HG03135 (cell line): Measurements from ENCODE around the gene SCNN1G.
A peak's percentile ranks its signal among the peaks of the same experiment; 100 is the strongest.
"Not testable (repeated sequence)": the region's sequence is repeated elsewhere in the genome, so short reads cannot be mapped to it uniquely, and the experiment has no call there.

Experiments used
- ATAC-seq: cut with Tn5 transposase; IDR thresholded peaks from one replicate; pipeline ENCODE4 v1.9.1; 2021; ENCODE audit warnings: mild to moderate bottlenecking, moderate library complexity; ENCODE audit not compliant: unreplicated experiment

SCNN1G gene, protein sequence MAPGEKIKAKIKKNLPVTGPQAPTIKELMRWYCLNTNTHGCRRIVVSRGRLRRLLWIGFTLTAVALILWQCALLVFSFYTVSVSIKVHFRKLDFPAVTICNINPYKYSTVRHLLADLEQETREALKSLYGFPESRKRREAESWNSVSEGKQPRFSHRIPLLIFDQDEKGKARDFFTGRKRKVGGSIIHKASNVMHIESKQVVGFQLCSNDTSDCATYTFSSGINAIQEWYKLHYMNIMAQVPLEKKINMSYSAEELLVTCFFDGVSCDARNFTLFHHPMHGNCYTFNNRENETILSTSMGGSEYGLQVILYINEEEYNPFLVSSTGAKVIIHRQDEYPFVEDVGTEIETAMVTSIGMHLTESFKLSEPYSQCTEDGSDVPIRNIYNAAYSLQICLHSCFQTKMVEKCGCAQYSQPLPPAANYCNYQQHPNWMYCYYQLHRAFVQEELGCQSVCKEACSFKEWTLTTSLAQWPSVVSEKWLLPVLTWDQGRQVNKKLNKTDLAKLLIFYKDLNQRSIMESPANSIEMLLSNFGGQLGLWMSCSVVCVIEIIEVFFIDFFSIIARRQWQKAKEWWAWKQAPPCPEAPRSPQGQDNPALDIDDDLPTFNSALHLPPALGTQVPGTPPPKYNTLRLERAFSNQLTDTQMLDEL

DNA sequence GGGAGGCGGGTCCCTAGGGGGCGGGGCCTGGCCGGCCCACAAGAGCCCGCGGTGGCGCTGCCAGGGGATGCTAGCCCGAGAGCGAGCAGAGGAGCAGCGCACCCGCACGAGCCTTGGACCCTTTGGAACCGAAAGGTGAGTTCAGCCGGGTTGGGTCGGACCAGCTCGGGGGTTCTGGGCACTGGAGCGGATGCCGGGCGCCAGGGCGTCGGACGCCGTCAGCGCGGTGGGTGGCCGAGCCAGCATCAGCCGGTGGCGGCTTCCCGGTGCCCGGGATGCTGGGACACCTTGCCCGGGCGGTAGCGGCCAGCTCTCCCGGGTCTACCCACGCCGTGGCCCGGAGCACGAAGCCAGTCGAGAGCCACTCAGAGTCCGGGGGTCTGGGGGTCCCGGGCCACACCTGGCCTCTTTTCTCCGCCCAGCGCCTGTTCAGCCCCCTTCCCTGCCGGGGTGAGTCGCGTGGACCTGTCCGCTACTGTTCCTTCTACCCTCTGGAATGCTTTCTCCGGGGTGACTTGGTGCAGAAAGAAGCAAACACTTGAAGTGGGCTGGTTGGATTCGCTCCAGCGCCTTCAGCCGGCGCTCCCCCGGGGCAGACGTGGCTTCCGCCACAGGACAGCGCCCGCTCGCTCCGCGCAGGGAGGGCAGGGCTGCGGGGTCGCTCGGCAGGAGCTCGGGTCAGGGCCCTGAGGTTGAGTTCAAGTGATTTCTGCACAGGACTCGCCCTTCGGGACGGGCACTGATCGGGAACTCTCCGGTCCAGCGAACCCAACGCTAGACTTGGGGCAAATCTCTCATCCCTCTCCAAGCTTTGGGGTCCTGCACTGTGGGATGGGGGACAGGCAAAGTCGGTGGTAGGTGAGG is at the start of gene SCNN1G:
TSS of gene SCNN1G (plus strand) at position 67 of the 864 bp plus-strand sequence. CDS start 3,527 bp downstream, outside the sequence.
- ATAC-seq, result no peak

DNA sequence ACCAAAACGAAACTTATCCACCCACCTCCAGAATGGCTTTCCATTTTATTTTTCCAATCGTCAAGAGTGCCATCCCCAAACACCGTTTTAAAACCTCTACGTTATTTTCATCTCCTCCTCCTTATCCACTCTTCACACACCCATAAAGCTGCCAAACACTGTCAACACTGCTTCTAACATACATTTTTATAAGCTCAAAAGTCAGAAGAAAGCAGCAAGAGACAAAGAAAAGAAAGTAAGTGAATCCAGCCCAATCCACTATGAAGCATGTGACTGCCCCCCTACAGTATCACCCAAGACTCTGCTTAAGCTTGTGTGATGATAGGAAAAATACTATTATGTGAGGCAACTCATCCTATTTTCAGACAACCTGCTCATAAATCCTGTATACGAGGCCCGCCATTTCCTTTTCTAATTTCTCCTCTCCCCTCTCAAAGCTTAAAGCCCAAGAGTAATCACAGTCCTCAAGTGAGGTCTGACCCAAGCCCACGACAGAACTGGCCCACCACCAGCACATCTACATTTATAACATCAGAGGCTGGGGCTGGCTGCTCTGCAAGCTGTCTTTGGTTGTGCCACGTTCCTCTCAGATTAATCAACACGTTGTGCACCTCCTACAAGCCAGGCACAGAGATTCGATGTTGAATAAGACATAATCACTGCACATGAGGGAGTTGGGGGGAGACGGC is 49.6 kb upstream of the SCNN1G start:
- no peak for ATAC-seq

DNA sequence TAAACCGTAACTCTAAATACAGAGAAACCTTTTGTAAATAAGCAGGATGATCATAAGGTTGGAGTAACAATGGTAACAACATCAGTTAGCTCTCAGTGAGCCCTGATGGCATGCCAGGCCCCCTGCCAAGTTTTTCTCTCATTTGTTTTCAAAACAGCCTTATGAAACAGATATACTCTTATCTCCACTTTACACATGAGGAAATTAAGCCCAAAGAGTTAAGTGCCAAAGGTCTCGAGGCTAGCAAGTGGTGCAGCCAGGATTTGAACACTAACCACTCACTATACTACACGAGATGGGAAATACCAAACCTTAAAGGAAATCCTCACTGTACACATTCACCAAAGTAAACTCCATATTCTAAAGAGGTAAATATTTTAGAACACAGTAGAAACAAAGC is 48.3 kb upstream of the SCNN1G start:
- ATAC-seq, result no peak

DNA sequence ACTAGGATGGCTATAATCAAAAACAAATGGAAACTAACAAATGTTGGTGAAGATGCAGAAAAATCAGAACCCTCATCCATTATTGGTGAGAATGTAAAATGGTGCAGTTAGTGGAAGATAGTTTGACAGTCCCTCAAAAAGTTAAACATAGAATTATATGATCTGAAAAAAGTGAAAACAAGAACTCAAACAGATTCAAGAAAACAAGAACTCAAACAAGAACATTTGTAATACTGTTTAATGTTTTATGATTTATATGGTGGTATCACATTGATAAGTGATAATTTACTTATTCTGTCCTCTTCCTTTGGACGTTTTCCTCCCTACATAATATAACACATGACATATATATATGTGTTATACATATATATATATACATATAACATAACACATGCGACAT is 45.3 kb upstream of the SCNN1G start:
- no peak for ATAC-seq

DNA sequence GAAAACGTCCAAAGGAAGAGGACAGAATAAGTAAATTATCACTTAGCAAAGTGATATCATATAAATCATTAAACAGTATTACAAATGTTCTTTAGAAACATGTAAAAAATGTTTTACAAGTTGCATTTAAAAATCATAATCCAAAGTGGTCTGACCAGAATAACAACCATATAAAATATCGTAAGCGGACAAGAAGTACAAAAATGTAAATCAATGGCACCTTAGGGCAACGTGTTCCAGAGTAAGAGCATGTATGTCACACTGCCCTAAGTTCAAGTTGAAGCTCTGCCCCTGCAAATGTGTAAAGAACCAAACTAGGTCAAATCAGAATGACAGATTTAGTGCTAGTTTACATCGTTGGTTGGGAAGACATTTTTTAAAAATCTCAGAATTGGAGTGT is 44.7 kb upstream of the SCNN1G start:
- ATAC-seq, result no peak

DNA sequence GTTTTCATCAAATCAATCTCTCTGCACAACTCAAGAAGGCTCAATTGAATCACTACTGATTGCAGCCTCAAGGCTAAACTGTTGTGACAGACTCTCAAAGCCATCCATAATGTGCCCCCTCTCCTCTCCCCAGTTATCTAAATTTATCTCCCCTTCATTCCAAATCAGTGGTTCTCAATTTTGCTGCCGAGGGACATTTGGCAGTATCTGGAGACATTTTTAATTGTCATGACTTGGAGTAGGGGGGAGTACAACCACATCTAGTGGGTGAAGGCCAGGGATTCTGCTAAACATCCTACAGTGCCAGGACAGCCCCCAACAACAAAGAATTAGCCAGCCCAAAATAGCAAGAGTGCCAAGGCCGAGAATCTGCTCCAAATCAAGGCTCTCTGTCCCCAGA is 42.4 kb upstream of the SCNN1G start:
- ATAC-seq, result no peak

DNA sequence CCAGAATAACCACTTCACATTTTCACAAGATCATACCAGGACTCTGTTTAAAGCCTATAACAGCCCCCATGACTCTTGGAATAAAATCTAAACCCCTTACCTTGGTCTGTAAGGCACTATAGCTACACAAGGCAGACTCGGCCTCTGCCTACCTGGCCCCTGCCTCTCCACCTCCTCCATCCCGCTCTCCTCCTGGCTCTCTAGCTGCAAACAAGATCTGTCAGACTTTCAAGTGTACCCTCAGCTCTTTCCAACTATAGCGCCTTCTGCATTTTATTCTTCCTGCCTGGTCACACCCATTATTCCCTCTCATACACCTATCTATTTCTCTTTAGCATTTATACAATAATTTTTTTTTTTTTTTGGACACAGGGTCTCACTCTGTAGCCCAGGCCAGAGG is 41.5 kb upstream of the SCNN1G start:
- no peak for ATAC-seq

DNA sequence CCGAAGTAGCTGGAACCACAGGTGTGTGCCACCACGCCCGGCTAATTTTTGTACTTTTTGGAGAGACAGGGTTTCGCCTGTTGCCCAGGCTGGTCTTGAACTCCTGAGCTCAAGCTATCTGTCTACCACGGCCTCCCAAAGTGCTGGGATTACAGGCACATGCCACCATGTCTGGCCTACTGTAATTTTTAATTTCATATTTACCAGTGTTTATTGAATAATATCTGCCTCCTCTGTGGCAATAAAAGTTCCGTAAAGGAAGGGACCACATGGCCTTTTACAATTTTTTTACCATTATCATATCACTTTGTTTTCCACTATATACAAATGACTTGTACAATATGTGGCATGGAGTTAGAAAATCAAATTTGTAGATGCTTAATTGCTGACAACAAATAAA is 41.0 kb upstream of the SCNN1G start:
- ATAC-seq, result no peak

DNA sequence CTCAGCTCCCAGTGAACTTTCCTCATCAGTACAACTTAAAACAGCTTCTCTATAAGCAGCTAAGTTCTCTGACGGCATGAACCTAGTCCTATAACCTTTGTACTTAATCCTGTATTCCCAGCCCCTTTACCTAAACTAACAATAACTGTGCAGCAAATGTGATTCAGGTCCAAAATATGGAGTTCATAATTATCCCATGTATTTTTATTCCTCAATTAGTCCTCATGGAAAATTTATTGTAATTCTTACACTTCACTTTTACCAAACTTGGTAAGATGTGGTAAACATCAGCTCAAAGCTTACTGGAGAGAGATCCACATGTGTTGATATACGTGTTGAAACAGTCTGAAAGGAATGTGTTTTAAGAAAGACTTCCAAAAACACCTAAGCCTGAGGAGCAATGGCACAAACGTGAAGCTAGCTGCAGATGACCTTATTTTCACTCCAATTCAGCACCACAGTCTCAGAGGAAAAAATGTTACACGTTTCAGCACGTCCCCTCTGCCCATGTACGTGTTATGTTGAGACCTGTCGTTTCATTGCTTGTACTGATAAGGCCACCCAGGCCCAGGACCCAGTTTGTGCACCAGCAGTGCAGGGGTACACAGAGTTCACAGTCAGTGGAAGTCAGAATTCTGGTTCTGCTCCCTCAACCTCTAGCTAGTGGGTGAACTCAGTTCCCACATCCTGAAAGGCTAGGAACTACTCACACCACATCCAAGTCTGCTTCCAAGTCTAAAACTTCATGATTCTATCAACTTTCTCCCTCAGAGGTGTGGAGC is 40.4 kb upstream of the SCNN1G start:
- ATAC-seq, result no peak

DNA sequence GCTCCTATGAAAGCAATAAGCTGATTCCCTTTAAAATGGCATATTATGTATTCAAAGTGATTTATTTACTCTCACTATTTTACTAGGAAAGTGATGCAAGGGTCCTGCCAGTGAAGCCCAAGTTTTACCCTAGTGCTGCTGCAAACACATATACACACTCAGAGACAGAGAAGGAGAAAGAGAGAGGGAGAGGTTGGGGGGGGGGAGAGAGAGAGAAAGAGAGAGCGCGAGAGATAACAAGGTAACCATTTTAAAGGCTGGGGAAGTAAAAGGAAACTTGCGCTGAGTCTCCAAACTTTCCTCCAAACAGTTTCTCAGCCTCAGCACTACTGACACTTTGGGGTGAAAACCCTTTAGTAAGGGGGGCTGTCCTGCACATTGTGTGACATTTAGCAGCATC is 39.2 kb upstream of the SCNN1G start:
- ATAC-seq, result no peak

DNA sequence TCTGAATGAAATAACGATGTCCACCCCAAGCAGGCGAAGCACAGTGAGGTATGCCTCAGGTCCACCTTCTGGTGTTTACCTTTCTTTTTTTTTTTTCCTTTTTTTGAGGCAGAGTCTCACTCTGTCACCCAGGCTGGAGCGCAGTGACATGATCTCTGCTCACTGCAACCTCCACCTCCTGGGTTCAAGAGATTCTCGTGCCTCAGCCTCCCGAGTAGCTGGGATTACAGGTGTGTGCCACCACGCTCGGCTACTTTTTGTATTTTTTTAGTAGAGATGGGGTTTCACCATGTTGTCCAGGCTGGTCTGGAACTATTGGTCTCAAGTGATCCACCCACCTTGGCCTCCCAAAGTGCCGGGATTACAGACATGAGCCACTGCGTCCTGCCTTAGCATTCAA is 38.2 kb upstream of the SCNN1G start:
- ATAC-seq, result not testable (repeated sequence)

DNA sequence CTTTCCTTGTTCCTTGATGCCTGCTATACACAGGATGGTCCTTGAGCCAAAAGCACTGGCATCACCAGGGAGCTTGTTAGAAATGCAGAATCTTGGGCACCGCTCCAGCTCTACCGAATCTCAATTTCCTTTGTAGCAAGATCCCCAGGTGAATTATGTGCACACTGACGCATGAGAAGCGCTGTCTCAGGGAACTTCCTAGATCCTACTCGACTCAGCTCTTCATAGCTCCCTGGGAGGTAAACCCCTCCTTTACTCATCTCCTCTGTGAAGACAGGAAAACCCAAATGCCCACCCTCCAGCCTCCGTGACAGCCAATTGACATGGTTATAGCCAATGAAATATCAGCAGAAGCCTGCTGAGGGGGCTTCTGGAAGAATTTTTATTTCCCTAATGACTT is 37.4 kb upstream of the SCNN1G start:
- no peak for ATAC-seq

DNA sequence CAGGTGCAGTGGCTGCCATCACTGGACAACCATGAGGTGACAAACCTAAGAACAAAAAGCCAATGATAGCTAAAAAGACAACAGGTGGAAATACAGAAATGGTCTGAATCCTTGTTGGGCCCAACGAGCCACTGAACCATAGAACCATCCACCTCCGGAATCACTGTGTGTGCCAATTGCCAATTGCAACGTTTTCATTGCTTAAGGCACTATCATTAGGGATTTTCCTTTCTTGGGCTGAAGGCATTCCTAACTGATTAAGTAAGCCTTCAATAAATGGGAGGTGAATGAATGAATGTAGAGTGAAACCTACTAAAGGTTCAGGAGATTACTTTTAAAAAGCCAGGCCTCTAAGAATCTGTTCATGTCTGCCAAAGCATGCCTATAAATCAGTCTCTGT is 36.9 kb upstream of the SCNN1G start:
- ATAC-seq, result no peak

DNA sequence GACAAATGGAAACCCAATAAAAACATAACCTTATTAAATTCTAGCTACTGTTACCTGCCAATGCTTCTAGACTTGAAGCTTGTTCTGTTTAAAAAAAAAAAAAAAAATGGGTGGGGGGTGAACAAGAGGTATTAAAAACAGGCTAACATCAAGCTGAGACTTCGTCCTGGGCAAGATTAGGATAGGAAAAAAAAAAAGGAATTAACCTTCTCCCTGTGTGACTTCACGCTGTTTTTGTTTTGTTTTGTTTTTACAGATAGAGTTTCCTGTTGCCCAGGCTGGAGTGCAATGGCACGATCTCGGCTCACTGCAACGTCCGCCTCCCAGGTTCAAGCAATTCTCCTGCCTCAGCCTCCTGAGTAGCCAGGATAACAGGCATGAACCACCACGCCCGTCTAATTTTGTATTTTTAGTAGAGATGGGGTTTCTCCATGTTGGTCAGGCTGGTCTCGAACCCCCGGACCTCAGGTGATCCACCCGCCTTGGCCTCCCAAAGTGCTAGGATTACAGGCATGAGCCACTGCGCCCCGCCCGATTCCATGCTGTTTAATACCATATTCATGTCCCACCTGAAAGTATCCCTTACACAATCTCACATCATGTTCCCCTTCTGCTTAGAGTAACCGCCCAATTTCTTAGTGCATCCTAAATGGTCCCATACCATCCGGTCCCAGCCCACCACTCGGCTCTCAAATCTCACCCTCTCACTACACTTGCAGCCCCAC is 35.5 kb upstream of the SCNN1G start:
- ATAC-seq, result no peak

DNA sequence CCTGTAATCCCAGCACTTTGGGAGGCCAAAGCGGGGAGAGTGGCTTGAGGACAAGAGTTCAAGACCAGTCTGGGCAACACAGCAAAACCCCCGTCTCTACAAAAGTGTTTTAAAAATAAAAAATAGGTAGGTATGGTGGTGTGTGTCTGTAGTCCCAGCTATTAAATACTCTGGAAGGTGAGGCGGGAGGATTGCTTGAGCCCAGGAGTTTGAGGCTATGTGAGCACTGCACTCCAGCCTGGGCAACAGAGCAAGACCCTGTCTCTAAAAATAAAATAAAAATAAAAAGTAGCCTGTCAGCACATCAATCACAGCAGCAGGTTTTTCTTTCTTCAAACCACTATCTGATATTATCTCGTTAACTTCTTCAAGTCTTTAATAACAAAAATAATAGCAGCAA is 34.9 kb upstream of the SCNN1G start:
- ATAC-seq, result no peak

DNA sequence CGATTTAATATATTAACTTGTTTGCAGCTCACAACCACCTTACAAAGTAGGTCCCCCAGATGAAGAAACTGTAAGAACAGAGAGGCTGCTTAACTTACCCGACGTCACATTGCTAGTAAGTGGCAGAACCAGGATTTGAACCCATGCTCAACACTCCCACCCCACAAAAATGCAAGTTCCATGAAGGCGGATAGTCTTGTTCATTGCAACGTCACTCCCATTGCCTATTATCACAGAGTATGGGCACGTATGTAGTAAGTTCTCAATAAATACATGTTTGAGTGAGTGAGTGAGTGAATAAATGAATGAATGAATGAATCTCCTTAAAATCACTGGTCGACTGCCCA is 34.4 kb upstream of the SCNN1G start:
- ATAC-seq, result no peak

DNA sequence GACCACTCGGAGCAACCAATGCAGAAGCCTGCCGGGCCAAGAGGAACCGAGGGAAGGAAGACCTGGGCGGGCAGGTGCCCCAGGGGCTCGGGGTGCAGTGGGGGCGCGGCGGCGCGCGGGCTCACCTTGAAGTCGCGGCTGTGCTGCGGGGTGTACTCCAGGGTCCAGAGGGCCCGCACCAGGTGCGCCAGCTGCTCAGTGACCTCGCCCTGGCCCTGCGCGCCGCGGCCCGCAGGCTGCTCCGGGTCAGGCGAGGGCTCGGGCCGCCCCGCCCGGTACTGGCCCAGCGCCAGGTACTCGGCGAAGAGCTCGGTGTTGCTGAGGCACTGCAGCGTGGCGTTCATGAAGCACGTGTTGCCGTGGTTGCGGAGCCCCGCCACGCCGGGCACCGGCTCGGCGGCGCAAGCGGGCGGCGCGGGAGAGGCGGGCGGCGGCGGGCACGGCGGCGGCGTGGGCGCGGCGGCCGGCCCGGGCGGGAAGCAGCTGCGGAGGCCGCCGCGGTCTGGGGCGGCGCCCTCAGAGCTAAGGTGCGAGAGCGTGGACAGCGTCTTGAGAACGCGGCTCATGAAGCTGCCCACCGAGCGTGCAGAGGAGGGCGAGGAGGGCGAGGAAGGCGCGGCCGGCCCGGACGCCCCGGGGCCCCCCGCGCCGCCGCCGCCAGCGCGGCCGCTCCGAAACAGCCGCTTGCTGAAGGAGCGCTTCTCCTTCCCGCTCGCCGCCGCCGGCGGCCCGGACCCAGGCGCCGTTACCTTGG is 33.9 kb upstream of the SCNN1G start:
- peak; percentile 38 for ATAC-seq

DNA sequence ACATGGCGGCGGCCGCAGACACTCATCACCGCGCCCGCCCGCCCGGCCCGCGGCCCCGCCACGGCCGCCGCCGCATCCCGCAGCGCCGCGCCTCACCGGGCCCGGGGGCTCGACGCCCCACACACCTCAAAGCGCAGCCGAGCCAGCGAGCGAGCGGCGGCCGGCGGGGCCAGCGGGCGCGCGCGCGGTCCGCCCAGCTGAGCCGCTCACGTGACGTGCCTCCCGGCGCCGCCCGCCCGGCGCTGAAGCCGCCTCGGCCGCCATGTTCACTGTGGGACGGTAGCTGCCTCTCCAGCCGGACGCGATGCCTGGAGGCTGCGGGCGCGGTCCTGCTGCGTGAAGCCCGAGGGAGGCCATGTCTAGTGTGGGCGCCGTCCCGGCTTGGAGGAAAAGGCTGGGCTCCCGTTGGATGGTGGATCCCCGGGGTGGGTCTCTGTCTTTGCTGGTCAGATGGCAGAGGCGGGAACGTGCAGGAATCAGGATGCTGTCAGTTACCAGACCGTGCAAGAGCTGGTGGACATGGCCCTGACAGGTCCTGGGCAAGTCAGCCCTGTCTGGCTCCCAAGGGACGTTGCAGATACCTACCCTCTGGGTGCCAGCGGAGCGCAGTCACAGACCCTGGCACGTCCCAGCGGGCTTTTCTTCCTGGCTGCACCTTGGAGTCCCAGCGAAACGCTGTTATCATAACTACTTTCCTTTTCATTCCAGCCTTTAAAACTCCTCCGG is 33.1 kb upstream of the SCNN1G start, which contains the start of gene USP31:
TSS of gene USP31 (minus strand) at position 186 of the 726 bp plus-strand sequence. CDS start at position 4, 182 bp downstream.
- peak; percentile 97 for ATAC-seq
